Fibroblast of pulmonary artery (primary cell): ENCODE measurements around the gene PARP16.
A peak's percentile ranks its signal among the peaks of the same experiment; 100 is the strongest.
"Not testable (repeated sequence)": the region's sequence is repeated elsewhere in the genome, so short reads cannot be mapped to it uniquely, and the experiment has no call there.

Source experiments
- DNase-seq: peaks from one replicate; pipeline ENCODE4 v3.0.0-alpha.2; 2010; ENCODE audit warnings: low read depth
- H3K4me3 ChIP-seq: replicated peaks from 2 replicates; pipeline ENCODE4 v1.5.1; 2011; ENCODE audit warnings: low read depth, mild to moderate bottlenecking, control low read depth, low read length, moderate library complexity
- TF ChIP-seq, protein P1 (sequence below): IDR thresholded peaks from 2 replicates; pipeline ENCODE4 v1.5.1; 2011; ENCODE audit warnings: mild to moderate bottlenecking, control low read depth, low read length, inconsistent platforms; ENCODE audit errors: missing control alignments

Gene PARP16

DNA sequence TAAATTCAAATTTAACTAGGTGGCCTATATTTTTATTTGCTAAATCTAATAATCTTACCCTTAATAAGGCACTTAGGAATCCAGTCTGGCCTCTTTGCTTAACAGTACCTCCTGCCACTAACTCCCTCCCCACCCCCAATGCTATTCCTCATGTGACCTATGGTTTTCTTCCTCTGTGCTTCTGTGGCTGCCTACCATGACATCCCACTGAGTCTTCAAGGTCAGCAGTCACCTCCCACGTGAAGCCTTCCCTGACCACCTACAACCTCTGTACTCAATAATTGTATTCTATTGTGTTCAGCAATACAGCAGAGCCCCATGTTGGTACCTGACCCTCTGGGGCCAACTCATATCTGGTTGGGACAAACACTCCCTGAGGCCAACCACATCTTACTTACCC lies 9.7 kb downstream of the PARP16 start:
- TF ChIP-seq, protein P1, sequence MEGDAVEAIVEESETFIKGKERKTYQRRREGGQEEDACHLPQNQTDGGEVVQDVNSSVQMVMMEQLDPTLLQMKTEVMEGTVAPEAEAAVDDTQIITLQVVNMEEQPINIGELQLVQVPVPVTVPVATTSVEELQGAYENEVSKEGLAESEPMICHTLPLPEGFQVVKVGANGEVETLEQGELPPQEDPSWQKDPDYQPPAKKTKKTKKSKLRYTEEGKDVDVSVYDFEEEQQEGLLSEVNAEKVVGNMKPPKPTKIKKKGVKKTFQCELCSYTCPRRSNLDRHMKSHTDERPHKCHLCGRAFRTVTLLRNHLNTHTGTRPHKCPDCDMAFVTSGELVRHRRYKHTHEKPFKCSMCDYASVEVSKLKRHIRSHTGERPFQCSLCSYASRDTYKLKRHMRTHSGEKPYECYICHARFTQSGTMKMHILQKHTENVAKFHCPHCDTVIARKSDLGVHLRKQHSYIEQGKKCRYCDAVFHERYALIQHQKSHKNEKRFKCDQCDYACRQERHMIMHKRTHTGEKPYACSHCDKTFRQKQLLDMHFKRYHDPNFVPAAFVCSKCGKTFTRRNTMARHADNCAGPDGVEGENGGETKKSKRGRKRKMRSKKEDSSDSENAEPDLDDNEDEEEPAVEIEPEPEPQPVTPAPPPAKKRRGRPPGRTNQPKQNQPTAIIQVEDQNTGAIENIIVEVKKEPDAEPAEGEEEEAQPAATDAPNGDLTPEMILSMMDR = no peak
- no peak for DNase-seq

DNA sequence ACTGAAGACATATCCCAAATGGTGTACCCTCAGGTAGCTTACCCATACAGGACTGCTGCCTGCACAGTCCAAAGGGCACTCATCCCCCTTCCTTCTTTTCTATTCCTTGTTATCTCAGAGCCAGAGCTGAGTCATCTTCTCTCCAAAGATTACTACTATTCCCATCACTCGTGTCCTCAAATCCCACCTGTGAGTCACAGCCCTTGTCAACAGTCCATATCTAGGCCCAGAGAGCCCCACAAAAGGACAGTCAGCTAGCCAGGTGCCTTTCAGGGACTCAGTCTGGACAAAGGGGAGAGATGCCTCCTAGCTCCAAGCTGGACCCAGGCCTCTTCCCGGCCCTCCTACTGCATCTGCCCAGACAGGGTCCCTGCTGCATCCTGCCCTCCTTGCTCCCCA lies 11.0 kb downstream of the PARP16 start:
- DNase-seq = peak; percentile 11
- TF ChIP-seq, protein P1 = no peak
- no peak overlapping the region for H3K4me3 ChIP-seq

More for the DNA sequence above, 9.7 kb downstream of the PARP16 start:
- H3K4me3 ChIP-seq = no peak overlapping the region

DNA sequence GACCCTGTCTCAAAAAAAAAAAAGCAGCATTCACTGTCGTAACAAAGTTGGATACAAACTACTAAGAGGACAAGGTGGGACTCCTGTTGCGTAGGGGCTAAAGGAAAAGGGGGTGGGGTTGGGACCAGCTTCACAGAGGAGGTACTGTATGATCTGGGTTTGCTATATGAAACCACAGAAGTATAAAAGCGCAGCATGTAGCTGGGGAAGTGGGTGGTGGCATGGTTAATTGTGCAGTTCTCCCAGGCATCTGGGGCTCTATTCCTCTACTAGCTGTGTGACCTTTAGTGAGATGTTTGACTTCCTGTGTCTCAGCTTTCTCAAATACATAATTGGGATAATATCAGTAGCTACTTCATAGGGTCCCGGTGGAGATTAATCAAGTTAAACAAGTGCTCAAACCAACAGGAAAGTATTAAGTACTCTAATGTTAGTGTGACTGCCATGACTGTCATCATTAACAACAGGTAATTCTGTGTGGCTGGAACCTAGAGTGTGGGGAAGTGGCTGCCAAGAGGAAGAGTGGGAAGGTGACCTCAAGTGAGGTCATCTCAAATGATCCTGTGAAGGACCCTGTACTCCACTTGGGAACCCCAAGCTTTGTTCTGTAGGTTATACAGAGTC lies 11.5 kb downstream of the PARP16 start:
- TF ChIP-seq, protein P1 = no peak
- H3K4me3 ChIP-seq = no peak overlapping the region
- no peak for DNase-seq

DNA sequence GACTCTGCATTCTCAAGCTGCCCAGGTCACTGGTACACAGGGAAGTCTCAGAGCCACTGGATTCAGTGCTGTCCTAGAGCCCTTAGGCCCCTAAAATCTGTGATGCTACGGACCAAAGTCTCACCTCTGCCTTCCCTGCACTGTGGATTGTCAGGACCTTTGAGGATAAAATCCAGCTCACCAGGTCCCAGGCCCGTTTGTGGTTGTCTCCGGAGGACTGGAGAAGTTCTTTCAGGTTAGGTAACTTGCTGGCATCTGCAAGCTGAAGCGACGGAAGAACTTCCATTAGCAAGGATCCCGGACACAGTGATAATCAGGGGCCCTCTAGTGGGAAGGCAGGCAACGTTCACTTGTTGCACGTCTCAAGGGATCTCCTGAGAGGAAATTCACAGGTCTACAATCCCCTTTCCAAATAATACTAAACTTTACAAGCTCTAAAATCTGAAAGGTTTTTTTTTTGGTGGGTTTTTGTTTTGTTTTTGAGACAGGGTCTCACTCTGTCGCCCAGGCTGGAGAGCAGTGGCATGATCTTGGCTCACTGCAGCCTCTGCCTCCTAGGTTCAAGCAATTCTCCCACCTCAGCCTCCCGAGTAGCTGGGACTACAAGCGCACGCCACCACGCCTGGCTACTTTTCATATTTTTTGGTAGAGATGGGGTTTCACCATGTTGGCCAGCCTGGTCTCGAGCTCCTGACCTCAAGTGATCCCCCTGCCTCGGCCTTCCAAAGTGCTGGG lies 15.7 kb downstream of the PARP16 start:
- not testable (repeated sequence) for H3K4me3 ChIP-seq
- DNase-seq = peak; percentile 90

DNA sequence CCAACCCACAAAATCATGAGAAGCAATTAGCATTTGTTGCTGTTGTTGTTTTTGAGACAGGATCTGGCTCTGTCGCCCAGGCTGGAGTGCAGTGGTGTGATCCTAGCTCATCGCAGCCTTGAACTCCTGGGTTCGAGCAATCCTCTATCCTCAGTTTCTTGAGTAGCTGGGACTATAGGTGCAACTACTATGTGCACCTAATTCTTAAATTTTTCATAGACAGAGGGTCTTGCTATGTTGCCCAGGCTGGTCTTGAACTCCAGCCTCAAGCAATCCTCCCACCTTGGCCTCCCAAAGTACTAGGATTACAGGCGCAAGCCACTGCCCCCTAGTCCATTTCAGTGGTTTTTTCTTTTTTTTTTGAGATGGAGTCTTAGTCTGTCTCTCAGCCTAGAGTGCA lies 18.3 kb downstream of the PARP16 start:
- no peak for DNase-seq
- no peak overlapping the region for H3K4me3 ChIP-seq
- TF ChIP-seq, protein P1 = no peak

More for the DNA sequence above, 15.7 kb downstream of the PARP16 start:
- TF ChIP-seq, protein P1 = peak; percentile 90

DNA sequence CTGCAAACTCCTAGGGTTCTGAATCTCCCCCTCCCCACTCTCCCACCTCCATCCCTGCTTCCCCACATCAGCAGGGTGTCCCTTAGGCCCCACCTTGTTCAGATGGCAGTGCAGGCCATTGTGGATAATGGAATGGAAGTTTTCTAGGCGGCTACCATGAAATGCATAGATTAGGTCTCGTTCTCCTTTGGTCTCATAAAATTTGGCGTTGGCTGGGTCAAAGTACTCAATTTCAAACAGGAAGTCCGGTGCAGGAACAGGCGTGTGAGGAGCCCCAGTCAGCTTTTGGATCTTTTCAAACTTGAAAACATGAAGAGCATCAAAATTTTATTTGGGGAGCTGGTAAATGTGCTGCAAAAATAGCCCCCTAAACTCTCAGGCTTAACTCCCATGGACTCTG lies 20.2 kb downstream of the PARP16 start:
- TF ChIP-seq, protein P1 = no peak
- H3K4me3 ChIP-seq = no peak overlapping the region
- DNase-seq = no peak
